K562 (cell line): Measurements from ENCODE around the gene MARK2. TPM values are rescaled to one million over a fixed set of nuclear protein-coding genes. Genes with fewer than 3 reads are reported as not detected.

ENCODE experiments used
- BCL6 ChIP-seq: fragments of 250-450 bp; sonication (Bioruptor Pico); IDR thresholded peaks from 2 replicates; pipeline ENCODE4 v1.4.0; 2020
- CCAR2 ChIP-seq: fragments of 200-400 bp; formaldehyde crosslinking; IDR thresholded peaks from 2 replicates; pipeline ENCODE4 v1.6.1; 2017; ENCODE audit warnings: mild to moderate bottlenecking, low read depth, low read length
- CHD2 ChIP-seq: IDR thresholded peaks from 2 replicates; pipeline ENCODE4 v1.6.1; 2011; ENCODE audit warnings: low read depth, low read length
- COPS2 ChIP-seq: fragments of 450-650 bp; conservative IDR thresholded peaks from 2 replicates; pipeline ENCODE4 v1.6.1; 2016; ENCODE audit warnings: mild to moderate bottlenecking, moderate library complexity
- EP300 ChIP-seq: IDR thresholded peaks from 2 replicates; pipeline ENCODE4 v1.6.1; 2012; ENCODE audit warnings: low read length, improper control_type of control experiment
- HDGF ChIP-seq: fragments of 450-650 bp; IDR thresholded peaks from 2 replicates; pipeline ENCODE4 v1.6.1; 2016
- NR2C1 ChIP-seq, 2 experiments: fragments of 450-650 bp; IDR thresholded peaks; 2 replicates each; pipeline ENCODE4 v1.6.1; 2017; ENCODE audit warnings: mild to moderate bottlenecking in 2 of 2, antibody characterized with exemption in 1 of 2, inconsistent platforms in 1 of 2, missing compliant biosample characterization in 1 of 2, missing genetic modification characterization in 1 of 2
- PHF21A ChIP-seq: fragments of 450-650 bp; IDR thresholded peaks from 2 replicates; pipeline ENCODE4 v1.6.1; 2017; ENCODE audit warnings: low read depth, borderline replicate concordance
- POLR2G ChIP-seq: fragments of 200-400 bp; formaldehyde crosslinking; IDR thresholded peaks from 2 replicates; pipeline ENCODE4 v1.6.1; 2017; ENCODE audit warnings: low read depth, mild to moderate bottlenecking, antibody characterized with exemption, low read length, moderate library complexity
- SNAPC5 ChIP-seq: fragments of 250-450 bp; sonication (Bioruptor Pico); IDR thresholded peaks from 2 replicates; pipeline ENCODE4 v1.8.0; 2021; ENCODE audit warnings: moderate library complexity, mild to moderate bottlenecking, inconsistent platforms
- SP2 ChIP-seq: IDR thresholded peaks from 2 replicates; pipeline ENCODE4 v1.6.1; 2011; ENCODE audit warnings: mild to moderate bottlenecking, low read depth, low read length, moderate library complexity; ENCODE audit not compliant: poor library complexity, severe bottlenecking; ENCODE audit errors: extremely low read depth
- TBL1XR1 ChIP-seq, 2 experiments: IDR thresholded peaks; 2 replicates each; pipeline ENCODE4 v1.6.1; 2012; ENCODE audit warnings: improper control_type of control experiment in 2 of 2, low read length in 2 of 2, mild to moderate bottlenecking in 1 of 2
- TCF15 ChIP-seq: fragments of 250-450 bp; sonication (Bioruptor Pico); IDR thresholded peaks from 2 replicates; pipeline ENCODE4 v1.8.0; 2022; ENCODE audit warnings: moderate library complexity, mild to moderate bottlenecking, inconsistent platforms
- TEAD1 ChIP-seq, 2 experiments: fragments of 450-650 bp in 1 of 2; sonication (generic) in 1 of 2; formaldehyde crosslinking; IDR thresholded peaks; 2 replicates each; pipeline versions ENCODE4 v1.4.0 to v1.8.0; 2020 to 2022; ENCODE audit warnings: mild to moderate bottlenecking in 2 of 2, missing genetic modification reagents in 1 of 2
- ZBTB9 ChIP-seq: fragments of 450-650 bp; formaldehyde crosslinking; IDR thresholded peaks from 2 replicates; pipeline ENCODE4 v1.4.0; 2020; ENCODE audit warnings: mild to moderate bottlenecking, moderate library complexity
- polyA plus RNA-seq, 8 experiments: library from polyadenylated mRNA; depleted of rRNA in 4 of 8; stranded (reverse) in 5 of 8; unstranded in 3 of 8; fragments of >200 nt; fragmentation: Nextera tagmentation in 2 of 8; fragmentation: Illumina TruSeq in 1 of 8; extraction: Ambion mirVana in 2 of 8; extraction: Trizol in 1 of 8; gene quantifications; 2 replicates each; pipeline versions ENCODE4 v1.2.1 to v1.2.3, GENCODE V29; 2011 to 2014; ENCODE audit warnings: inconsistent platforms in 1 of 8, missing spikeins in 1 of 8
- total RNA-seq, 7 experiments: library from RNA; depleted of rRNA in 6 of 7; stranded (reverse); fragments of >200 nt in 6 of 7; fragmentation: Illumina TruSeq in 2 of 7; extraction: Trizol in 2 of 7; gene quantifications; 2 replicates each; pipeline versions ENCODE4 v1.2.1 to v1.2.3, GENCODE V29; 2011 to 2021; ENCODE audit warnings: low replicate concordance in 1 of 7
- TF ChIP-seq, protein P1 (sequence below): fragments of 150-350 bp; conservative IDR thresholded peaks from 2 replicates; pipeline ENCODE4 v1.6.1; 2014; ENCODE audit warnings: low read length
- TF ChIP-seq, protein P2 (sequence below), 2 experiments: fragments of 450-650 bp in 1 of 2; sonication (generic) in 1 of 2; formaldehyde crosslinking; conservative IDR thresholded peaks; 2 replicates each; pipeline versions ENCODE4 v1.4.0 to v1.8.1; 2020 to 2022; ENCODE audit warnings: mild to moderate bottlenecking in 1 of 2, missing genetic modification reagents in 1 of 2
- TF ChIP-seq, protein P3 (sequence below): fragments of 450-650 bp; IDR thresholded peaks from 2 replicates; pipeline ENCODE4 v1.7.0; 2016; ENCODE audit warnings: borderline replicate concordance
- TF ChIP-seq, protein P4 (sequence below): IDR thresholded peaks from 2 replicates; pipeline ENCODE4 v1.6.1; 2011; ENCODE audit not compliant: insufficient read length; ENCODE audit errors: extremely low read depth

Gene MARK2
- total and polyA plus RNA-seq, 9 of the 15 experiments (the other 6 are each of a cell fraction or from before 2014, with no cell fraction given) = 0.32 to 43.5 (median 15.1) TPM

DNA sequence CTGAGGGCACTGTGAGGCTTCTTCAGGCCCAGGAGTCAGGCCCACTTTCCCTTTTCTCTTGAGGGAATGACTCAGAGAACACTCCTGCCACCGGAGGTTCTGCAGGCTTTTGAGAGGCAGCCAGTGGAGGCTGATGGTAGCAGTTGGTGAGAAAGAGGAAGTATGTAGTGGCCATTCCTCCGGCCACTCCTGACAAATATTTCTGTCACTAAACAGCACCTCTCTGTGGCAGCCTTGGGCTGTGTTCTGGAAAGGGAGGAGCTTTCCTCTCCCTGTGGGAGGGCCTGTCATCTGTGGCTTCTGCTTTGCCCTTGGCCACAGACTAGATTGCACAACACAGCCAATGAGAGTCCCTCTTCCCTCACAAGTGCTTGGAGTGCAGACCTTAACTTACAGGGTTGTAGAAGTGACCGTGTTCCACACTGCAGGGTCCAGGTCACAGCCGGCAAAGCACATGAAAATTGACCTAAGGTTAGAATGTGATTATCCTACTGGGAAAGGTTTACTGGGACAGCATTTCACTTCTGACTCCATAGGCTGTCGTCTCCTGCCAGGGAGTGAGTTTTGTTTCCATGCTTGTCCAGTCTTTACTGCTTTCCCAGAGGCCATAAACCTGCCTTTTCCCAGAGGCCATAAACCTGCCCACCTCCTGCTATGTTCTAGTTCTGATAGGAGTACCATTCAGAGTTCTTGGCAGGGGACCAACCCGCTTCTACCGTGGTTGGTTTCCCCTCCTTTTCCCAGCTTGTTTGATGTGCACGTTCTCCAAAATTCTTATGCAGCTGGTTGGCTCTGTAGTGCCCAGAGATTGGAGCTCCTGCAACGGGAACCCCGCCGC lies 33.3 kb downstream of the MARK2 start (continued):
- TF ChIP-seq, protein P1, sequence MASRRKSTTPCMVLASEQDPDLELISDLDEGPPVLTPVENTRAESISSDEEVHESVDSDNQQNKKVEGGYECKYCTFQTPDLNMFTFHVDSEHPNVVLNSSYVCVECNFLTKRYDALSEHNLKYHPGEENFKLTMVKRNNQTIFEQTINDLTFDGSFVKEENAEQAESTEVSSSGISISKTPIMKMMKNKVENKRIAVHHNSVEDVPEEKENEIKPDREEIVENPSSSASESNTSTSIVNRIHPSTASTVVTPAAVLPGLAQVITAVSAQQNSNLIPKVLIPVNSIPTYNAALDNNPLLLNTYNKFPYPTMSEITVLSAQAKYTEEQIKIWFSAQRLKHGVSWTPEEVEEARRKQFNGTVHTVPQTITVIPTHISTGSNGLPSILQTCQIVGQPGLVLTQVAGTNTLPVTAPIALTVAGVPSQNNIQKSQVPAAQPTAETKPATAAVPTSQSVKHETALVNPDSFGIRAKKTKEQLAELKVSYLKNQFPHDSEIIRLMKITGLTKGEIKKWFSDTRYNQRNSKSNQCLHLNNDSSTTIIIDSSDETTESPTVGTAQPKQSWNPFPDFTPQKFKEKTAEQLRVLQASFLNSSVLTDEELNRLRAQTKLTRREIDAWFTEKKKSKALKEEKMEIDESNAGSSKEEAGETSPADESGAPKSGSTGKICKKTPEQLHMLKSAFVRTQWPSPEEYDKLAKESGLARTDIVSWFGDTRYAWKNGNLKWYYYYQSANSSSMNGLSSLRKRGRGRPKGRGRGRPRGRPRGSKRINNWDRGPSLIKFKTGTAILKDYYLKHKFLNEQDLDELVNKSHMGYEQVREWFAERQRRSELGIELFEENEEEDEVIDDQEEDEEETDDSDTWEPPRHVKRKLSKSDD = no peak
- TF ChIP-seq SNAPC5 (CRISPR knock-in tag) = no peak
- TF ChIP-seq EP300 = peak; percentile 55
- TF ChIP-seq, protein P2, sequence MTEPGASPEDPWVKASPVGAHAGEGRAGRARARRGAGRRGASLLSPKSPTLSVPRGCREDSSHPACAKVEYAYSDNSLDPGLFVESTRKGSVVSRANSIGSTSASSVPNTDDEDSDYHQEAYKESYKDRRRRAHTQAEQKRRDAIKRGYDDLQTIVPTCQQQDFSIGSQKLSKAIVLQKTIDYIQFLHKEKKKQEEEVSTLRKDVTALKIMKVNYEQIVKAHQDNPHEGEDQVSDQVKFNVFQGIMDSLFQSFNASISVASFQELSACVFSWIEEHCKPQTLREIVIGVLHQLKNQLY (CRISPR knock-in tag; conservative IDR thresholded peaks at IDR 0.05) = no peak
- no peak for TF ChIP-seq SP2
- TF ChIP-seq, protein P3, sequence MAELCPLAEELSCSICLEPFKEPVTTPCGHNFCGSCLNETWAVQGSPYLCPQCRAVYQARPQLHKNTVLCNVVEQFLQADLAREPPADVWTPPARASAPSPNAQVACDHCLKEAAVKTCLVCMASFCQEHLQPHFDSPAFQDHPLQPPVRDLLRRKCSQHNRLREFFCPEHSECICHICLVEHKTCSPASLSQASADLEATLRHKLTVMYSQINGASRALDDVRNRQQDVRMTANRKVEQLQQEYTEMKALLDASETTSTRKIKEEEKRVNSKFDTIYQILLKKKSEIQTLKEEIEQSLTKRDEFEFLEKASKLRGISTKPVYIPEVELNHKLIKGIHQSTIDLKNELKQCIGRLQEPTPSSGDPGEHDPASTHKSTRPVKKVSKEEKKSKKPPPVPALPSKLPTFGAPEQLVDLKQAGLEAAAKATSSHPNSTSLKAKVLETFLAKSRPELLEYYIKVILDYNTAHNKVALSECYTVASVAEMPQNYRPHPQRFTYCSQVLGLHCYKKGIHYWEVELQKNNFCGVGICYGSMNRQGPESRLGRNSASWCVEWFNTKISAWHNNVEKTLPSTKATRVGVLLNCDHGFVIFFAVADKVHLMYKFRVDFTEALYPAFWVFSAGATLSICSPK = no peak
- TF ChIP-seq TCF15 (CRISPR knock-in tag) = no peak
- TF ChIP-seq CCAR2 = no peak
- no peak for TF ChIP-seq CHD2
- peak in 1 of 2 experiments; percentile 52; a peak in 2 of 4 replicates for TF ChIP-seq TBL1XR1 (IDR thresholded peaks at IDR 0.05; ENCODE audit: low read length in 2 of 2)
- 0 out of 2 replicates have a peak, but pooled peaks have one; percentile 54 for TF ChIP-seq ZBTB9 (CRISPR knock-in tag)
- TF ChIP-seq, protein P4, sequence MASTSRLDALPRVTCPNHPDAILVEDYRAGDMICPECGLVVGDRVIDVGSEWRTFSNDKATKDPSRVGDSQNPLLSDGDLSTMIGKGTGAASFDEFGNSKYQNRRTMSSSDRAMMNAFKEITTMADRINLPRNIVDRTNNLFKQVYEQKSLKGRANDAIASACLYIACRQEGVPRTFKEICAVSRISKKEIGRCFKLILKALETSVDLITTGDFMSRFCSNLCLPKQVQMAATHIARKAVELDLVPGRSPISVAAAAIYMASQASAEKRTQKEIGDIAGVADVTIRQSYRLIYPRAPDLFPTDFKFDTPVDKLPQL = no peak
- TF ChIP-seq TEAD1 (CRISPR knock-in tag; IDR thresholded peaks at IDR 0.05) = peak; percentile 56 to 81; a peak in 3 of 4 replicates
- TF ChIP-seq PHF21A = no peak
- no peak for TF ChIP-seq COPS2
- TF ChIP-seq POLR2G = no peak
- TF ChIP-seq HDGF = 0 out of 2 replicates have a peak, but pooled peaks have one; percentile 20
- no peak for TF ChIP-seq BCL6
- no peak for TF ChIP-seq NR2C1 (IDR thresholded peaks at IDR 0.05)
- no peak for TF ChIP-seq NR2C1 (tag; IDR thresholded peaks at IDR 0.05)
